Activated T-cell treated with anti-CD3 and anti-CD28 coated beads, Interleukin-2, amount 50 U/mL, for 72 hours (primary cell): ENCODE data around the gene OTOS. TPM values are rescaled to one million over a fixed set of nuclear protein-coding genes. Genes with fewer than 3 reads are reported as not detected.

Experiments
- ATAC-seq, 2 donors: fragments of 150-1000 bp; cut with Tn5 transposase; replicated peaks in 1 of 2; 2 replicates each; pipeline ENCODE4 v1.10.0; 2021; ENCODE audit warnings: moderate library complexity in 2 of 2, mild to moderate bottlenecking in 1 of 2
- DNase-seq, 2 donors: peaks; one replicate each; pipeline ENCODE4 v3.0.0; 2021 to 2022; ENCODE audit warnings: mixed read lengths in 1 of 2
- H3K27ac Mint-ChIP-seq: one replicate; pipeline ENCODE4 v1.8.0; 2022; ENCODE audit warnings: mild to moderate bottlenecking, moderate library complexity, mixed read lengths
- H3K27me3 Mint-ChIP-seq: one replicate; pipeline ENCODE4 v1.8.0; 2022; ENCODE audit warnings: low read depth, mixed read lengths
- H3K36me3 Mint-ChIP-seq, 2 donors: one replicate each; pipeline ENCODE4 v1.8.0; 2022; ENCODE audit warnings: mixed read lengths in 2 of 2, mild to moderate bottlenecking in 1 of 2; ENCODE audit not compliant: insufficient read depth in 2 of 2
- H3K4me1 Mint-ChIP-seq: one replicate; pipeline ENCODE4 v1.8.0; 2022; ENCODE audit warnings: low read depth, mixed read lengths
- H3K4me3 Mint-ChIP-seq, 2 donors: one replicate each; pipeline ENCODE4 v1.8.0; 2022; ENCODE audit warnings: mild to moderate bottlenecking in 2 of 2, mixed read lengths in 2 of 2, moderate library complexity in 2 of 2
- H3K9me3 Mint-ChIP-seq, 2 donors: one replicate each; pipeline ENCODE4 v1.8.0; 2022; ENCODE audit warnings: mixed read lengths in 2 of 2
- total RNA-seq, 2 donors: library from RNA; stranded (reverse); gene quantifications; one replicate each; pipeline ENCODE4 v1.2.3, GENCODE V29; 2022

OTOS gene
- total RNA-seq, 2 donors from 2014 or later, result not detected

DNA sequence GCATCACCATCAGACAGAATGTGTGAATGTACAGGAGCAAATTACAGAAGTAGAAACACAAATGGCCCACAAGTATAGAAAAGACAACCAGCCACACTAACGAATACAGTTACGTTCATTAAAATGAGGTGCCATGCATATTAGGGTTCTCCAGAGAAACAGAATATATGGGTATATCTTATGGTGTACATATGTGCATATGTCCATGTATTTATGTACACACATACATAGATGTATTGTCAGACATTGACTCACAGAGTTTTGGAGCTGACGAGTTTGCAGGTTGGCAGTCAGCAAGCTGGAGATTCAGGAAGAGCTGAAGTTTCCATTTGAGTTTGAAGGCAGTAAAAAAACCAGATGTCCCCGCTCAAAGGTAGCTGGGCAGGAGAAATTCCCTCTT lies 37.3 kb downstream of the OTOS start:
- Mint-ChIP-seq H3K9me3 (peaks cover 0 to 2% of the 10 kb centered on the region in 2 donors), H3K27me3 (peaks cover 32% of the 10 kb centered on the region), H3K4me3 (no peak overlapping the region), H3K27ac (no peak overlapping the region), H3K4me1 (no peaks in the 10 kb centered on the region), H3K36me3 (peaks cover 0 to 2% of the 10 kb centered on the region in 2 donors)
- DNase-seq (no peak), ATAC-seq (no peak)

DNA sequence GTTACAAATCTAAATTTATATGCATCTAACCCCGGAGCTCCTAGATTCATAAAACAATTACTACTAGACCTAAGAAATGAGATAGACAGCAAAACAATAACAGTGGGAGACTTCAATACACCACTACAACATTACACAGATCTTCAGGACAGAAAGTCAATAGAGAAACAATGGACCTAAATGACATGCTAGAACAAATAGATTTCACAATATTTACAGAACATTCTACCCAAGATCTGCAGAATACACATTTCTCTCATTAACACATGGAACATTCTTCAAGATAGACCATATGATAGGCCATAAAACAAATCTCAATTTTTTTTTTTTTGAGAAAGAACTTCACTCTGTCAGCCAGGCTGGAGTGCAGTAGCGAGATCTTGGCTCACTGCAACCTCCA lies 42.1 kb downstream of the OTOS start:
- no peak for DNase-seq
- Mint-ChIP-seq H3K4me3 (no peak overlapping the region), H3K27me3 (peaks cover 69% of the 10 kb centered on the region), H3K27ac (no peak overlapping the region), H3K9me3 (peaks cover 2% of the 10 kb centered on the region in 2 donors), H3K4me1 (no peaks in the 10 kb centered on the region), H3K36me3 (peaks cover 5 to 6% of the 10 kb centered on the region in 2 donors)
- no peak for ATAC-seq

- Mint-ChIP-seq H3K4me1 (no peaks in the 10 kb centered on the region), H3K27me3 (peaks cover 70% of the 10 kb centered on the region), H3K36me3 (peaks cover 6 to 8% of the 10 kb centered on the region in 2 donors), H3K9me3 (peaks cover 2% of the 10 kb centered on the region in 2 donors), H3K4me3 (no peak overlapping the region), H3K27ac (no peak overlapping the region)
- ATAC-seq (no peak), DNase-seq (no peak)
Measured at GRCh38 chr2:240095556-240096523, 44.6 kb downstream of the OTOS start.

DNA sequence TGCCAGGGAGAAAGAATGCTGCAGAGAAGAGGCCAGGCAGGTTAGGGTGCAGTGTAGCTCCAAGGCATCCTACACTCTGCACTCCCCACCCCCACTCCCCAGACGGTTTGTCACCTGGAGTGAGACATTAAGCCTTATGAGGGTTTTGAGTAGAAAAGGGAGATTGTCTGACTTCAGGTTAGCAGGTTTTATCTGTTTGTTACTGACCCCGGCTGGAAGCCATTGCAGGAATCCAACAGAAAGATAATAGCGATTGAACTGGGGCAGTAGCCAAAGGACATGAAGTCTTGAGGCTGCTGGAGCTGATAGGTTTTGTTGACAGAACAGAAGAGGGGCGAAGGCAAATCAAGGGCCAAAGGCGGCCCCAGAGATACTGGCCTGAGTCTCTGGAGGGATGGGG lies 51.2 kb downstream of the OTOS start:
- Mint-ChIP-seq H3K36me3 (peaks cover 8 to 12% of the 10 kb centered on the region in 2 donors), H3K4me3 (no peak overlapping the region), H3K4me1 (no peaks in the 10 kb centered on the region), H3K27me3 (peaks cover 41% of the 10 kb centered on the region), H3K9me3 (peaks cover 8 to 11% of the 10 kb centered on the region in 2 donors), H3K27ac (no peak overlapping the region)
- DNase-seq, result no peak
- no peak for ATAC-seq

Other genes with a start within 250 kb of the OTOS start
- 100 to 1,000 TPM; 112 to 116 TPM for gene NDUFA10, start 115.3 kb downstream of the OTOS start, total RNA-seq
- not detected for gene OR6B2, start 110.2 kb downstream of the OTOS start, total RNA-seq
- gene OR6B3, start 87.1 kb downstream of the OTOS start, total RNA-seq, result not detected
- 10 to 100 TPM; 73.1 to 81.5 TPM for gene COPS9, start 4.4 kb downstream of the OTOS start, total RNA-seq